Measurements from ENCODE around the gene TUB. TPM values are rescaled to one million over a fixed set of nuclear protein-coding genes. Genes with fewer than 3 reads are reported as not detected.

TUB gene
- total and polyA plus RNA-seq, 2 donors from 2014 or later = 5.9 to 6.8 TPM

DNA sequence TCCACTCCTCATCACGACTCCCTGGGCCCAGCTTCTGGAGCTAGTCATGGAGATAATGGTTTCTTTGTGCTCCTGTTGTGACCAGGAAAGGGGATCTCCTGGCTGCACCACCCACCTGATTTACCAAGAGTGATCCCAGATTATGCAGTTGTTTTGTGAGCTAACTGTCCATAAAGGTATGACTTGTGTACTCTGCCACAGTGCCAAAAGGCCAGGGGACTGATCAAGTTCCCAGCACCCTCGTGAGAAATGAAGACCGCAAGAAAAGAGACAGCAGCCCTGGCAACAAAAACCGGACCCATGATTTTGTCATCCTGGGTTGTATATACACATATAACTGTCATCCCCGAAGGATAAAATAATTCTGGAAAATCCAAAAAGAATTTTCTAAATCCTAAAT, 26.6 kb downstream of the TUB start:
- Histone ChIP-seq H3K36me3 (ENCODE audit: control insufficient read depth in 2 of 3, insufficient read depth in 3 of 3, low read length in 3 of 3) (peaks cover 0 to 36% (median 14%) of the 10 kb centered on the region in 3 donors), H3K4me1 (ENCODE audit: control insufficient read depth in 2 of 3, insufficient read depth in 2 of 3, low read depth in 1 of 3, low read length in 3 of 3) (no peaks in the 10 kb centered on the region), H3K9ac (ENCODE audit: low read length in 3 of 3) (no peak overlapping the region), H3K4me3 (ENCODE audit: low read length in 3 of 3) (no peak overlapping the region), H3K9me3 (ENCODE audit: control insufficient read depth in 2 of 3, insufficient read depth in 1 of 3, low read length in 3 of 3) (no peaks in the 10 kb centered on the region), H3K27me3 (ENCODE audit: control insufficient read depth, insufficient read depth, low read length) (no peaks in the 10 kb centered on the region), H3K27ac (ENCODE audit: low read depth in 2 of 2, low read length in 2 of 2) (no peak overlapping the region)
- no peak for DNase-seq
- intact Hi-C loops (cut with DNase I) = no loop called here
- TF ChIP-seq, protein P1, sequence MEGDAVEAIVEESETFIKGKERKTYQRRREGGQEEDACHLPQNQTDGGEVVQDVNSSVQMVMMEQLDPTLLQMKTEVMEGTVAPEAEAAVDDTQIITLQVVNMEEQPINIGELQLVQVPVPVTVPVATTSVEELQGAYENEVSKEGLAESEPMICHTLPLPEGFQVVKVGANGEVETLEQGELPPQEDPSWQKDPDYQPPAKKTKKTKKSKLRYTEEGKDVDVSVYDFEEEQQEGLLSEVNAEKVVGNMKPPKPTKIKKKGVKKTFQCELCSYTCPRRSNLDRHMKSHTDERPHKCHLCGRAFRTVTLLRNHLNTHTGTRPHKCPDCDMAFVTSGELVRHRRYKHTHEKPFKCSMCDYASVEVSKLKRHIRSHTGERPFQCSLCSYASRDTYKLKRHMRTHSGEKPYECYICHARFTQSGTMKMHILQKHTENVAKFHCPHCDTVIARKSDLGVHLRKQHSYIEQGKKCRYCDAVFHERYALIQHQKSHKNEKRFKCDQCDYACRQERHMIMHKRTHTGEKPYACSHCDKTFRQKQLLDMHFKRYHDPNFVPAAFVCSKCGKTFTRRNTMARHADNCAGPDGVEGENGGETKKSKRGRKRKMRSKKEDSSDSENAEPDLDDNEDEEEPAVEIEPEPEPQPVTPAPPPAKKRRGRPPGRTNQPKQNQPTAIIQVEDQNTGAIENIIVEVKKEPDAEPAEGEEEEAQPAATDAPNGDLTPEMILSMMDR (IDR thresholded peaks at IDR 0.05; ENCODE audit: borderline replicate concordance, extremely low read depth, insufficient read depth) = no peak
- FAIRE-seq = no peak

DNA sequence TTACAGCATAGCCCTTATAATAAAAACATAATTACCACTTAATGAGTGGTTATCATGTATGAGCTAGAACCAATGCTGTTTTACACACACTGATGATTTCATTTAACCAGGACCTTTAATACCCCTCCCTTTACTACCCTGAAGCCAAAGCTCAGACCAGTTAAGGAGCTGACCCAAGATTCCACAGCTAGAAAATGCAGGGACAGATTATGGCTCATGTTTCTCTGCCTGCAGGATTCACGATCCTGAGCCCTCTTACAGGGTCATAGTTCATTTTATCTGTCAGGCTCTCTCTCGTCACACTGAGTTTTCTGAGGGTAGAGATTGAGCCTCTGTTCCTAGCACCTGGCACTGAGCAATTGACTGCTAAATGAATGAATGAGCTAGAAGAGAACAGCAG, 27.4 kb downstream of the TUB start:
- peaks cover 0 to 32% (median 14%) of the 10 kb centered on the region in 3 donors for H3K36me3 ChIP-seq (ENCODE audit: control insufficient read depth in 2 of 3, insufficient read depth in 3 of 3, low read length in 3 of 3)
- no peak overlapping the region for H3K9ac ChIP-seq (ENCODE audit: low read length in 3 of 3)
- no peaks in the 10 kb centered on the region for H3K27me3 ChIP-seq (ENCODE audit: control insufficient read depth, insufficient read depth, low read length)
- intact Hi-C loops (cut with DNase I) = no loop called here
- TF ChIP-seq, protein P1 (IDR thresholded peaks at IDR 0.05; ENCODE audit: borderline replicate concordance, extremely low read depth, insufficient read depth) = no peak
- peak in 1 of 5 donors; percentile 12 for DNase-seq
- H3K4me3 ChIP-seq (ENCODE audit: low read length in 3 of 3) = no peak overlapping the region
- no peaks in the 10 kb centered on the region for H3K4me1 ChIP-seq (ENCODE audit: control insufficient read depth in 2 of 3, insufficient read depth in 2 of 3, low read depth in 1 of 3, low read length in 3 of 3)
- H3K27ac ChIP-seq (ENCODE audit: low read depth in 2 of 2, low read length in 2 of 2) = no peak overlapping the region
- no peak for FAIRE-seq
- H3K9me3 ChIP-seq (ENCODE audit: control insufficient read depth in 2 of 3, insufficient read depth in 1 of 3, low read length in 3 of 3) = no peaks in the 10 kb centered on the region

DNA sequence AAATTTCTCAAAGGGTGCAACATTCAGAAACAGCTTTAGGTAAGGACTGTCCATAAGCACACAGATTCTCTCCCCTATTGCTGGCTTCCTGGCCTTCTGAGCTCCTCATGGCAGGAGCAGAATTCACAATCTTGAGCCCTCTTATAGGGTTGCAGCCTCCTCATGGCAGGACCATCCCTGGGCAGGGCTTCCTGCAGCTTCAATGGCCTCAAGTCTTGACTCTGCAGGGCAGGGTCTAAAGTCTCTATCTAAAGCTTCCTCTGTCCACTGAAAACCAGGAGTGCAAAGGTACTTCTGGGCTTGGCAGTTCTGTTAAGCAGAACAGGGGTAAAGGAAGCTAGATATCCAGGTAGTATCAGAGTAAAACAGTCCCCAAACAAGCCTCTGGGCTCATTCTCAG, 28.7 kb downstream of the TUB start:
- FAIRE-seq = no peak
- TF ChIP-seq, protein P1 (IDR thresholded peaks at IDR 0.05; ENCODE audit: borderline replicate concordance, extremely low read depth, insufficient read depth) = no peak
- intact Hi-C loops (cut with DNase I) = no loop called here

DNA sequence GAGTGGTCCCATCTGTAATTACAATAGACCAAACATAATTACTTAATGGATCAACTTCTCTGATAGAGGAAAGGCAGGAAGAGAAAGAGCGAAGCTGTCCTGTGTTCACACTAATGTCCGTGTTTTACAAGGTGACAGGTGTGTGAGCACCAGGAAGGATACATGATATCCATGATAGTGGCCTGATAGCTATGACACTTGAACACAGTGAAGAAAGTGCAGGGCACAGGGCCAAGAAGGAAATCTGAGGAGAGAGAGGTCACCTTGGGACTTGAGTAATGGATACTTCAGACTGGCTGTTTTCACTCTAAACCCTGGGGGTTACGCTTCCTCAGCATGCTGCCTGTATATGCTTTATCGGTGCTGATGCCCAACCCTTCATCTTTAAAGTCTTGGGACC, 29.4 kb downstream of the TUB start:
- H3K4me3 ChIP-seq (ENCODE audit: low read length in 3 of 3) = no peak overlapping the region
- intact Hi-C loops (cut with DNase I) = no loop called here
- FAIRE-seq = no peak
- H3K9me3 ChIP-seq (ENCODE audit: control insufficient read depth in 2 of 3, insufficient read depth in 1 of 3, low read length in 3 of 3) = no peaks in the 10 kb centered on the region
- DNase-seq = peak in 2 of 5 donors; percentile 24 to 30
- H3K27ac ChIP-seq (ENCODE audit: low read depth in 2 of 2, low read length in 2 of 2) = no peak overlapping the region
- TF ChIP-seq, protein P1 (IDR thresholded peaks at IDR 0.05; ENCODE audit: borderline replicate concordance, extremely low read depth, insufficient read depth) = no peak
- H3K4me1 ChIP-seq (ENCODE audit: control insufficient read depth in 2 of 3, insufficient read depth in 2 of 3, low read depth in 1 of 3, low read length in 3 of 3) = no peaks in the 10 kb centered on the region
- no peak overlapping the region for H3K9ac ChIP-seq (ENCODE audit: low read length in 3 of 3)
- no peaks in the 10 kb centered on the region for H3K27me3 ChIP-seq (ENCODE audit: control insufficient read depth, insufficient read depth, low read length)
- H3K36me3 ChIP-seq (ENCODE audit: control insufficient read depth in 2 of 3, insufficient read depth in 3 of 3, low read length in 3 of 3) = peaks cover 0 to 24% (median 8%) of the 10 kb centered on the region in 3 donors

More for the DNA sequence above, 28.7 kb downstream of the TUB start:
- H3K4me3 ChIP-seq (ENCODE audit: low read length in 3 of 3) = no peak overlapping the region
- H3K36me3 ChIP-seq (ENCODE audit: control insufficient read depth in 2 of 3, insufficient read depth in 3 of 3, low read length in 3 of 3) = peaks cover 0 to 25% (median 11%) of the 10 kb centered on the region in 3 donors
- no peak overlapping the region for H3K9ac ChIP-seq (ENCODE audit: low read length in 3 of 3)
- no peaks in the 10 kb centered on the region for H3K9me3 ChIP-seq (ENCODE audit: control insufficient read depth in 2 of 3, insufficient read depth in 1 of 3, low read length in 3 of 3)
- no peak overlapping the region for H3K27ac ChIP-seq (ENCODE audit: low read depth in 2 of 2, low read length in 2 of 2)
- no peaks in the 10 kb centered on the region for H3K27me3 ChIP-seq (ENCODE audit: control insufficient read depth, insufficient read depth, low read length)
- no peak for DNase-seq
- no peaks in the 10 kb centered on the region for H3K4me1 ChIP-seq (ENCODE audit: control insufficient read depth in 2 of 3, insufficient read depth in 2 of 3, low read depth in 1 of 3, low read length in 3 of 3)

Data from kidney (tissue), 14 donors.